ENCODE measurements around the gene SNX13.

SNX13 gene

DNA sequence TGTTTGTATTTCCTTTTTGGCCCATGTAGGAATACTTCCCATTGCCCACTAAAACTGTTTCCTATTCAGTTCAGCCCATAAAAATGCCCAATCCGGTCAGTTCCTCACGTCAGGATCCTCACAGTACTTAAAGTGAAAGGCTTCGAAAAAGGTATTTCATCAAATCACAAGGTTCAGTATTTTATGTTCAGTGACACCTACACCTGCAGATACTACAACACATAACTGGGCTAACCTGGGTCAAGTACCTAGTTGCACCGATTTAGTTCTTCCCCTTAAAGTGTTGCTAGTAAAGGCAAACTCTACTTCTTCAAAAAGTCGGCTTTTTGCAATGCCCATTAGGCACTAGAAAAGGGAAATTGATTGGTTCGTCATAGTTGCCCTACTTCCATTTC lies 1.1 kb downstream of the SNX13 start:
- DNase-seq (ENCODE audit: low read depth), result peak; percentile 10
- H3K4me3 ChIP-seq (ENCODE audit: low read depth, low read length), result peak overlapping the region; percentile 91
- TF ChIP-seq, protein P1, sequence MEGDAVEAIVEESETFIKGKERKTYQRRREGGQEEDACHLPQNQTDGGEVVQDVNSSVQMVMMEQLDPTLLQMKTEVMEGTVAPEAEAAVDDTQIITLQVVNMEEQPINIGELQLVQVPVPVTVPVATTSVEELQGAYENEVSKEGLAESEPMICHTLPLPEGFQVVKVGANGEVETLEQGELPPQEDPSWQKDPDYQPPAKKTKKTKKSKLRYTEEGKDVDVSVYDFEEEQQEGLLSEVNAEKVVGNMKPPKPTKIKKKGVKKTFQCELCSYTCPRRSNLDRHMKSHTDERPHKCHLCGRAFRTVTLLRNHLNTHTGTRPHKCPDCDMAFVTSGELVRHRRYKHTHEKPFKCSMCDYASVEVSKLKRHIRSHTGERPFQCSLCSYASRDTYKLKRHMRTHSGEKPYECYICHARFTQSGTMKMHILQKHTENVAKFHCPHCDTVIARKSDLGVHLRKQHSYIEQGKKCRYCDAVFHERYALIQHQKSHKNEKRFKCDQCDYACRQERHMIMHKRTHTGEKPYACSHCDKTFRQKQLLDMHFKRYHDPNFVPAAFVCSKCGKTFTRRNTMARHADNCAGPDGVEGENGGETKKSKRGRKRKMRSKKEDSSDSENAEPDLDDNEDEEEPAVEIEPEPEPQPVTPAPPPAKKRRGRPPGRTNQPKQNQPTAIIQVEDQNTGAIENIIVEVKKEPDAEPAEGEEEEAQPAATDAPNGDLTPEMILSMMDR (IDR thresholded peaks at IDR 0.05; ENCODE audit: insufficient read depth, low read depth, low read length, missing control alignments), result no peak

DNA sequence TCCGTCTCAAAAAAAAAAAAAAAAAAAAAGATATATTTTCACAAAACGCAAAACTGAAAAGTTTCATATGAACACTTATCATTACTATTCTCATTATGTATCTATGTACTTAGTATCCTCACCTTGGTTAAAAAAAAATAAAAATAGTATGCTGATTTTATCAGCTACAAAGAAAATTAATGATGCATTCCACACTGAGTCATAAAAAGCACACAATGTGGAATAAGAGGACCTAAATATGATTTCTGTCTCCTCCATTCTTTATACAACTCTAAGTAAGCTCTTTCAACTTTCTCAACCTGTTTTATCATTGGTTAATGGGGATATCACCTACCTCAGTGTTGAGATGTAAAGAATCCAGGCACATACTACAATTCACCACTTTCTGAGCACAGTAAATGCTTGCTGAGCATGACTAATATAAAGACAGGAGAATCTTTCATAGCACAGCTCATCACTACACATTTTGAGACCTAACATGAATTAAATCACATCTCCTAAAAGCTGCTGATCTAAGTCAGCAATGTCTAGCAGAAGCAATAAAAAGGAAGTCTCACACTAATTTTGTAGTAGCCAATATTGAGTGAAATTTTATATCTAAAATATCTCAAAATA lies 2.7 kb downstream of the SNX13 start:
- TF ChIP-seq, protein P1 (IDR thresholded peaks at IDR 0.05; ENCODE audit: insufficient read depth, low read depth, low read length, missing control alignments), result no peak
- H3K4me3 ChIP-seq (ENCODE audit: low read depth, low read length), result peak overlapping the region; percentile 91
- DNase-seq (ENCODE audit: low read depth), result peak; percentile 9

DNA sequence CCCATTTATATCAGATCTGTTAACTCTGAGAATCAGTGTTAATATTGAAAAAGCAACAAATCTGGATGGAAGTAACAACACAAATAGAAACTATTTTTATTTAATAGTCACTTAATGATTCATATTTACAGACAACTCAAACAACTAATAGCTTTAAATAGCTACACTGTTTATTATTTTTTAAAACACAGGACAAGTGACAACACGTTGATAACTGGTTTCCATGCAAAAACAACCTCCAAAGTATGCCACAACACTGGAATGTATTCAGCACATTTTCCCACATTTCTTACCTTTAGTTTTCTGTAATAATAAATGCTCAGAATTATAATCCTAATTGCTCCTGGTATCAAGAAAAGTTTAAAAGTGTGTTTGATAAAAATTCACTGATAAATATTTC lies 4.0 kb downstream of the SNX13 start:
- H3K4me3 ChIP-seq (ENCODE audit: low read depth, low read length), result no peak overlapping the region
- DNase-seq (ENCODE audit: low read depth), result no peak
- TF ChIP-seq, protein P1 (IDR thresholded peaks at IDR 0.05; ENCODE audit: insufficient read depth, low read depth, low read length, missing control alignments), result no peak

DNA sequence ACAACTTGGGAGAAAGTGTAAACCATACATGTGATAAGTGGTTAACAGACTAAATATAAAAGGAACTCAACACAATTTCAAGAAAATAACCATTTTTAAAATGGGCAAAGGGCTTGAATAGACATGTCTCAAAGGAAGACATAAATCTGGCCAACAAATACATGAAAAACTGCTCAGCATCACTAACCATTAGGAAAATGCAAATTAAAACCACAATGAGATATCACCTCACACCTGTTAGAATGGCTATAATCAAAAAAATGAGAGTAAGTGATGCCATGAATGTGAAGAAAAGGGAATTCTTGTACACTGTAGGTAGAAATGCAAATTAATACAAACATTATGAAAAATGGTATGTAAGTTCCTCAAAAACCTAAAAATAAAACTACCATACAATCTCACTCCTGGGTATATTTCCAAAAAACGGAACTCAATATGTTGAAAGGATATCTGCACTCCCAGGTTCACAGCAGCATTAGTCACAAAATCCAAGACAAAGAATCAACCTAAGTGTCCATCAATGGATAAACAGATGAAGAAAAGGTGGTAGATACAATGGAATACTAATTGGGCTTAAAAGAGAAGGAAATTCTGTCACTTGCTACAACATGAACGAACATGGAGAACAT lies 5.6 kb downstream of the SNX13 start:
- no peak for DNase-seq (ENCODE audit: low read depth)
- TF ChIP-seq, protein P1 (IDR thresholded peaks at IDR 0.05; ENCODE audit: insufficient read depth, low read depth, low read length, missing control alignments), result no peak
- no peak overlapping the region for H3K4me3 ChIP-seq (ENCODE audit: low read depth, low read length)

DNA sequence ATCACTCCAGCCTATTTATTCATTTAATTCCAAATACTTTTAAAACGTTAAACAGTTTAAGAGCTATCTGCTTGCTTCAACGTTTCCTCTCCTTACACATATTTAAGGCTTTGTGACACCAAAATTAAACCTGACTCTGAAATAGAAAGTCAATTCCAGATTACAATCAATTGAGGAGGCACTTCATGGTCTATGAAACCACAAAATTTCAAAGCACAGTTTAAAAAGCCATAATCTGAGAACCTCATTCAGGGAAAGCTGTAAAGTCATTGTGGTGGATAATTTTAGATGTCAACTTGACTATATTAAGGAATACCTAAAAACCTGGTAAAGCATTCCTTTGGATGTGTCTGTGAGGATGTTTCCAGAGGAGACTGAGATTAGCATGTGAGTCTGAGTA lies 6.2 kb downstream of the SNX13 start:
- DNase-seq (ENCODE audit: low read depth), result no peak
- H3K4me3 ChIP-seq (ENCODE audit: low read depth, low read length), result no peak overlapping the region
- TF ChIP-seq, protein P1 (IDR thresholded peaks at IDR 0.05; ENCODE audit: insufficient read depth, low read depth, low read length, missing control alignments), result no peak

DNA sequence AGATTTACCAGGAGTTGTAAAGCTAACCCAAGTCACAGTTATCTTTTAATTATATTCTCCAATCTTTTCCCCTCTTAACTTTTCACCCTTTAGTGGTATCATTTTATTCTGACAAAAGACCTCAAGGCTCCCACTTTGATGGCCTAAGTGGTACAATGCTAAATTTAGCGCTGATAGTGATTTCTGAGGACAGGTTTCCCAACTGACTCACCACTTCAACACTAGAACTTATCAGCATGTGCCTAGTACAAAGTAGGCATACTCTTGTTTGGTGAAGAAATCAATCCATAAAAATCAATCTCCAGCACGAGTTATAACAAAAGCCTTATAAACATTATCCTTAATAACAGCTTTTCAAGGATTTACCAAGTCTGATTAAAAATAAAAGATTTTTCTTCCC lies 7.5 kb downstream of the SNX13 start:
- H3K4me3 ChIP-seq (ENCODE audit: low read depth, low read length), result no peak overlapping the region
- no peak for DNase-seq (ENCODE audit: low read depth)
- TF ChIP-seq, protein P1 (IDR thresholded peaks at IDR 0.05; ENCODE audit: insufficient read depth, low read depth, low read length, missing control alignments), result no peak

DNA sequence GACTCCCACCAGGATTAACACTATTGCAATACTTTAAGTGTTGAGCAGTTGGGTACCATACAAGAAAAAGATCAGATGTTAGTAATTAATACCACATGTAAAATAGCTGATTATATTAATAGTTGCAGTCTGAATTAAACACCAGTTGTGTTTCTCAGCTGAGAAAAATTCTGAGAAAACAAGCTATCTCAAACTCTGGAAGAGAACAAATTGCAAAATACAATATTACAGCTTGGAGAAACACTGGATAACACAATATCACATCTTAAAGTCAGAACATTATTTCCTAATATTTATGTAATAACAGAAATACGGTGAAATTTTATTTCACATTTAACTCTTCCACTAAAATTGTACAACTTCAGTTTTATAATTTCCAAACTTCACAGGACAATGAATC lies 9.2 kb downstream of the SNX13 start:
- TF ChIP-seq, protein P1 (IDR thresholded peaks at IDR 0.05; ENCODE audit: insufficient read depth, low read depth, low read length, missing control alignments), result no peak
- DNase-seq (ENCODE audit: low read depth), result no peak
- no peak overlapping the region for H3K4me3 ChIP-seq (ENCODE audit: low read depth, low read length)

Measured in GM12865 (cell line).